Uterus (tissue), 2 donors: ENCODE measurements around the gene MYNN.

Source experiments
- POLR2A ChIP-seq, 2 donors: fragments of 450-650 bp; IDR thresholded peaks; one replicate each; pipeline ENCODE4 v1.6.1; 2016; ENCODE audit warnings: antibody characterized with exemption in 2 of 2, mild to moderate bottlenecking in 1 of 2, moderate library complexity in 1 of 2
- TF ChIP-seq, protein P1 (sequence below), 4 experiments: fragments of 200-600 bp in 2 of 4; fragments of 450-650 bp in 2 of 4; sonication (generic) in 2 of 4; IDR thresholded peaks; one replicate each; pipeline ENCODE4 v1.5.1; 2016 to 2019; ENCODE audit warnings: antibody characterized with exemption in 4 of 4, mild to moderate bottlenecking in 2 of 4, moderate library complexity in 1 of 4

- TF ChIP-seq, protein P1, sequence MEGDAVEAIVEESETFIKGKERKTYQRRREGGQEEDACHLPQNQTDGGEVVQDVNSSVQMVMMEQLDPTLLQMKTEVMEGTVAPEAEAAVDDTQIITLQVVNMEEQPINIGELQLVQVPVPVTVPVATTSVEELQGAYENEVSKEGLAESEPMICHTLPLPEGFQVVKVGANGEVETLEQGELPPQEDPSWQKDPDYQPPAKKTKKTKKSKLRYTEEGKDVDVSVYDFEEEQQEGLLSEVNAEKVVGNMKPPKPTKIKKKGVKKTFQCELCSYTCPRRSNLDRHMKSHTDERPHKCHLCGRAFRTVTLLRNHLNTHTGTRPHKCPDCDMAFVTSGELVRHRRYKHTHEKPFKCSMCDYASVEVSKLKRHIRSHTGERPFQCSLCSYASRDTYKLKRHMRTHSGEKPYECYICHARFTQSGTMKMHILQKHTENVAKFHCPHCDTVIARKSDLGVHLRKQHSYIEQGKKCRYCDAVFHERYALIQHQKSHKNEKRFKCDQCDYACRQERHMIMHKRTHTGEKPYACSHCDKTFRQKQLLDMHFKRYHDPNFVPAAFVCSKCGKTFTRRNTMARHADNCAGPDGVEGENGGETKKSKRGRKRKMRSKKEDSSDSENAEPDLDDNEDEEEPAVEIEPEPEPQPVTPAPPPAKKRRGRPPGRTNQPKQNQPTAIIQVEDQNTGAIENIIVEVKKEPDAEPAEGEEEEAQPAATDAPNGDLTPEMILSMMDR (IDR thresholded peaks at IDR 0.05): no peak
- TF ChIP-seq POLR2A (IDR thresholded peaks at IDR 0.05): peak in 1 of 2 donors; percentile 24
These were observed 3.7 kb upstream of the MYNN start, which contains the start of gene ACTRT3 for GRCh38 chr3:169769287-169770181.
